Right lobe of liver (tissue), 6 donors: ENCODE measurements around the gene DOCK10. TPM values are rescaled to one million over a fixed set of nuclear protein-coding genes. Genes with fewer than 3 reads are reported as not detected.

Source experiments
- ATAC-seq, 4 donors: fragments of 200-7000 bp; cut with Tn5 transposase; one replicate each; pipeline ENCODE4 v1.9.1; 2020; ENCODE audit warnings: mild to moderate bottlenecking in 4 of 4, moderate library complexity in 4 of 4
- DNase-seq, 3 donors: peaks; one replicate each; pipeline ENCODE4 v3.0.0-alpha.2; 2020
- H3K27ac ChIP-seq, 3 donors: fragments of 200-600 bp; one replicate each; pipeline ENCODE4 v1.8.0; 2022
- H3K27me3 ChIP-seq, 2 donors: fragments of 200-600 bp; one replicate each; pipeline ENCODE4 v1.8.0; 2022
- H3K36me3 ChIP-seq, 4 donors: fragments of 200-600 bp; sonication (generic) in 1 of 4; one replicate each; pipeline versions ENCODE4 v1.5.1 to v1.8.0; 2017 to 2022; ENCODE audit warnings: control low read depth in 1 of 4
- H3K4me1 ChIP-seq, 4 donors: fragments of 200-600 bp; sonication (generic) in 1 of 4; one replicate each; pipeline versions ENCODE4 v1.5.1 to v1.8.0; 2017 to 2022; ENCODE audit warnings: control low read depth in 1 of 4
- H3K4me3 ChIP-seq, 3 donors: fragments of 200-600 bp; one replicate each; pipeline ENCODE4 v1.8.0; 2022
- H3K9me3 ChIP-seq, 4 donors: fragments of 200-600 bp; sonication (generic) in 1 of 4; one replicate each; pipeline versions ENCODE4 v1.5.1 to v1.8.0; 2017 to 2022; ENCODE audit warnings: control low read depth in 1 of 4
- POLR2A ChIP-seq: fragments of 450-650 bp; IDR thresholded peaks from one replicate; pipeline ENCODE4 v1.6.1; 2017; ENCODE audit warnings: antibody characterized with exemption, mild to moderate bottlenecking
- WGBS: methylation state at CpG from one replicate; pipeline ENCODE4 v1.1.6; 2018; ENCODE audit warnings: low coverage, low lambda C conversion rate; ENCODE audit not compliant: insufficient coverage; ENCODE audit errors: missing lambda C conversion rate; 5-methylcytosine and 5-hydroxymethylcytosine counted together
- intact Hi-C, 2 donors: fragments of 100-400 bp; cut with DNase I; formaldehyde crosslinking; loops; one replicate each; pipeline versions ENCODE4 v1.11.2 to v1.14.1; 2022
- total RNA-seq, 6 experiments: library from RNA; depleted of rRNA in 2 of 6; stranded (reverse); fragments of >200 nt in 2 of 6; fragmentation: NEBNext Ultra II Directional in 3 of 6; extraction: Animal tissue kit (Norgen Biotek cat#: 25700) in 3 of 6; gene quantifications; one replicate each; pipeline versions ENCODE4 v1.1.0 to v1.2.4, GENCODE V29; 2016 to 2023
- TF ChIP-seq, protein P1 (sequence below), 4 donors: fragments of 200-600 bp in 3 of 4; fragments of 450-650 bp in 1 of 4; IDR thresholded peaks; one replicate each; pipeline versions ENCODE4 v1.5.1 to v1.8.0; 2016 to 2022; ENCODE audit warnings: antibody characterized with exemption in 4 of 4, mild to moderate bottlenecking in 2 of 4
- donor health status: DM: no; HTN: yes; CAD: no.
- donor health status: DM: no; HTN: no; CAD: no.
- donor health status: DM: no; HTN: no; CAD: no.
- donor health status: DM: no; HTN: yes; CAD: no.
- donor health status: DM: no; HTN: yes; CAD: no.

DOCK10 gene
- total RNA-seq, 6 experiments from 2014 or later: 5.1 to 10.2 (median 7.1) TPM

DNA sequence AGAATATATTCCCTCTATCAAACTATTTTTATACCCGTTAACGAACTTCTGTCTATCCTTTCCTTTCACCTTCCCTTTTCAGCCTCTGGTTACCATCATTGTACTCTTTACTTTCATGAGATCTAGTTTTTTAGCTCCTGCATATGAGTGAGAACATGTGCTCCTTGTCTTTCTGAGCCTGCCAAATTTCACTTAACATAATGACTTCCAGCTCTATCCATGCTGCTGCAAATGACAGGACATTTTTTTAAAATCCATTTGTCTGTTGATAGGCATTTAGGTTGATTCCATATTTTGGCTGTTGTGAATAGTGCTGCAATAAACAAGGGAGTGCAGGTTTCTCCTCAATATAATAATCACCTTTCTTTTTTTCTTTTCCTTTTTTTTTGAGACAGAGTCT lies 317.9 kb downstream of the DOCK10 start:
- intact Hi-C loops: no loop called here
- DNase-seq: no peak
- WGBS: 63% methylated on average over 2 of the region's 2 CpGs

DNA sequence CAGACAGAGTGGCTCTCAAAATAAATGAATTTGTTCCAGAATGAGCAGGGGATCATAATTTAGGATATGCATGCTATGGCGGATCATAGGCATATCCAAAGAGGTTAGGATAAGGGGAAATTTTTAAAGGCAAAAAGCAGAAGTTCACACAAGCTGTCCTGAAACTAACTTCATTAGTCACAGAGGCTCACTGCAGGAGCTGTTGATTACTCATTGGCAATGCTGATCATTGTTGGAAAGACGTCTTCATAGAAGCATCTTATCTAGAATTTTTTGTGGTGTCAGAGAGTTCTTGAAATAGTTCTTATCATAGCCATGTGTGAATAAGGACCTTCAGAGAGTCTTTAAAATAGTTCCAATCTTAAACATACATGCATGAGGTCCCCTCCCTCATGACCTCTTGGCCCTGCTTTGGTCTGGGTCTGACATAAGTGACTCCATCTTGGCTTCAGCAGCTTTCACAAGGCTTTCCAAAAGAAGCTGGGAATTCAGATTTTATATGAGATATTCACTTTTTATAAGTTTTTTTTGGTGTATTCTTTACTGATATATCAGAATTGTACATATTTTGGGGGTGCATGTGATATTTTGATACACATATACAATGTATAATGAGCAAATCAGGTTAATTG lies 318.6 kb downstream of the DOCK10 start:
- 48% methylated on average over 2 of the region's 2 CpGs for WGBS

More for the DNA sequence above, 317.9 kb downstream of the DOCK10 start:
- Histone ChIP-seq H3K27ac (no peak overlapping the region), H3K9me3 (no peaks in the 10 kb centered on the region), H3K4me1 (peaks cover 0 to 1% (median 0%) of the 10 kb centered on the region in 4 donors), H3K4me3 (no peak overlapping the region), H3K36me3 (no peaks in the 10 kb centered on the region), H3K27me3 (no peaks in the 10 kb centered on the region)
- no peak for ATAC-seq
- TF ChIP-seq, protein P1, sequence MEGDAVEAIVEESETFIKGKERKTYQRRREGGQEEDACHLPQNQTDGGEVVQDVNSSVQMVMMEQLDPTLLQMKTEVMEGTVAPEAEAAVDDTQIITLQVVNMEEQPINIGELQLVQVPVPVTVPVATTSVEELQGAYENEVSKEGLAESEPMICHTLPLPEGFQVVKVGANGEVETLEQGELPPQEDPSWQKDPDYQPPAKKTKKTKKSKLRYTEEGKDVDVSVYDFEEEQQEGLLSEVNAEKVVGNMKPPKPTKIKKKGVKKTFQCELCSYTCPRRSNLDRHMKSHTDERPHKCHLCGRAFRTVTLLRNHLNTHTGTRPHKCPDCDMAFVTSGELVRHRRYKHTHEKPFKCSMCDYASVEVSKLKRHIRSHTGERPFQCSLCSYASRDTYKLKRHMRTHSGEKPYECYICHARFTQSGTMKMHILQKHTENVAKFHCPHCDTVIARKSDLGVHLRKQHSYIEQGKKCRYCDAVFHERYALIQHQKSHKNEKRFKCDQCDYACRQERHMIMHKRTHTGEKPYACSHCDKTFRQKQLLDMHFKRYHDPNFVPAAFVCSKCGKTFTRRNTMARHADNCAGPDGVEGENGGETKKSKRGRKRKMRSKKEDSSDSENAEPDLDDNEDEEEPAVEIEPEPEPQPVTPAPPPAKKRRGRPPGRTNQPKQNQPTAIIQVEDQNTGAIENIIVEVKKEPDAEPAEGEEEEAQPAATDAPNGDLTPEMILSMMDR (IDR thresholded peaks at IDR 0.05): no peak
- TF ChIP-seq POLR2A: no peak

DNA sequence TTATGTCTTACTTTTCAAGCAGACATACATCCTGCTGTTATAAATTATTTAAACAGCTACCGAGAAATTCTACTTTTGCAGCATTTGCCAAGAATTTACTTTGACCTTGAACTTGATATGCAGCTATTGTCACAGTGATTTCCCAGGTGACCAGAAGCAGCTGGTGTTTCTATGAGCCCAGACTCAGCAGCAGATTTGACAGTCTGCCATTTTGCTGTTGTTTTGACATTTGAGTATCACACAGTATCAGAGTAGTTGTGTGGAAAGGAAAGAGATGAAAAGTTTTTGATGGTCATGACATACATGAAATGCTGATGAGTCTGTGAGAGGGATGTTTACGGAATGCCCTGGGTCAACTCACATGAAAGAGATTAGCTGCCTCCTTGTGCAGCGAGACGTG lies 319.5 kb downstream of the DOCK10 start:
- no peak for ATAC-seq
- H3K4me1 ChIP-seq: no peaks in the 10 kb centered on the region

More for the DNA sequence above, 318.6 kb downstream of the DOCK10 start:
- TF ChIP-seq, protein P1 (IDR thresholded peaks at IDR 0.05): no peak
- TF ChIP-seq POLR2A: no peak
- Histone ChIP-seq H3K27ac (no peak overlapping the region), H3K4me3 (no peak overlapping the region), H3K36me3 (no peaks in the 10 kb centered on the region), H3K27me3 (no peaks in the 10 kb centered on the region), H3K4me1 (no peaks in the 10 kb centered on the region), H3K9me3 (no peaks in the 10 kb centered on the region)
- ATAC-seq (no peak), DNase-seq (no peak)
- intact Hi-C loops: no loop called here

DNA sequence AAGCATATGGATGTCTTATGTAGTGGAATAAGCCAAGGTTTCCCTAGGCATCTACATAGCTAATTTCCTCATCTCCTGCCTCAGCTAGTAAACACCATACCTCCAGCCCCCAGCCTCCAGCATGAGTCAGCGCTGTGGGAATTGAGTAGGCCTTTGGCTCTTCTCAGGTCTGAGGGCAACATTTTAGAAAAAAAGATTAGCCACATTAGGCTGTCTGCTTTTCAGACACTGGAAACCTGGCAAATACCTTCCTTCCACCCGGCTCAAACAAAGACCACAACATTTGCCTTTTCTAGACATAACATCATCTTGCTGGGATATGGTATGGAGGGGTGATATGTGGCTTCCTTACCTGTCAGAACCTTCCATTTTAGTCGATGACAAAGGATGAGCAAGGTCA lies 320.0 kb downstream of the DOCK10 start:
- TF ChIP-seq, protein P1 (IDR thresholded peaks at IDR 0.05): no peak
- no peak for TF ChIP-seq POLR2A
- Histone ChIP-seq H3K27me3 (no peaks in the 10 kb centered on the region), H3K4me1 (peaks cover 0 to 4% (median 0%) of the 10 kb centered on the region in 4 donors), H3K27ac (no peak overlapping the region), H3K36me3 (no peaks in the 10 kb centered on the region), H3K9me3 (no peaks in the 10 kb centered on the region), H3K4me3 (no peak overlapping the region)
- DNase-seq (no peak), ATAC-seq (no peak)
- WGBS: 77% methylated on average over 3 of the region's 3 CpGs
- intact Hi-C loops: no loop called here

More for the DNA sequence above, 319.5 kb downstream of the DOCK10 start:
- Histone ChIP-seq H3K27me3 (no peaks in the 10 kb centered on the region), H3K27ac (no peak overlapping the region), H3K9me3 (no peaks in the 10 kb centered on the region), H3K36me3 (no peaks in the 10 kb centered on the region), H3K4me3 (no peak overlapping the region)
- no peak for TF ChIP-seq POLR2A
- TF ChIP-seq, protein P1 (IDR thresholded peaks at IDR 0.05): no peak
- 67% methylated on average over 4 of the region's 4 CpGs for WGBS
- intact Hi-C loops: no loop called here
- no peak for DNase-seq
